ENCODE measurements around the gene SPP2. TPM values are rescaled to one million over a fixed set of nuclear protein-coding genes. Genes with fewer than 3 reads are reported as not detected.

Gene SPP2
- total and polyA plus RNA-seq, 9 donors, result 0.34 TPM; not detected in 8

DNA sequence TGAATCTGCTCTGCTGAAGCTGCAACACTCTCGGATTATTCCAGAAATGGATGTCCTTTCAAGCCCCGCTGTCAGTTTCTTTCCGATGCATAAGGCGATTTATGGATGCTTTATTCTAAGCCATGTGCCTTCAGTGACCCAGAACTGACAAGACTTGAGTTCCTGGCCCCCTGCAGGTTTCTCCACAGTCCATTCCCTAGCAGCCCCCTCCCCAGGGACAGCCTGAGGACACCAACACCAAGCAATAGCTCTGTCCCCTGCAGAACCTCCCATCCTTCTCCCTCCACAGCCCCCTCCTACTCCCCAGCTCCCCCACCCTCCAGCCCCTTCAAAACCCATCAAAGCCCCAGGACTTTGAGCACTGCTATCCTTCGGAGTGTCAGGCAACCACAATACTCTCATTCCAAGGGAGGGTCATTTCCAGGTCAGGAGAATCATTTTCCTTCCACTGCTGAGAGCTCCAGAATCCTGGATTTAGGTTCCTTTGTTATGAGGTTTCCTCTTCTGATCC, 24.6 kb upstream of the SPP2 start:
- 11 to 26% (median 18%) methylated on average over 5 of the region's 5 CpGs for WGBS, 3 donors
- TF ChIP-seq POLR2A (IDR thresholded peaks at IDR 0.05), result no peak
- TF ChIP-seq, protein P1, sequence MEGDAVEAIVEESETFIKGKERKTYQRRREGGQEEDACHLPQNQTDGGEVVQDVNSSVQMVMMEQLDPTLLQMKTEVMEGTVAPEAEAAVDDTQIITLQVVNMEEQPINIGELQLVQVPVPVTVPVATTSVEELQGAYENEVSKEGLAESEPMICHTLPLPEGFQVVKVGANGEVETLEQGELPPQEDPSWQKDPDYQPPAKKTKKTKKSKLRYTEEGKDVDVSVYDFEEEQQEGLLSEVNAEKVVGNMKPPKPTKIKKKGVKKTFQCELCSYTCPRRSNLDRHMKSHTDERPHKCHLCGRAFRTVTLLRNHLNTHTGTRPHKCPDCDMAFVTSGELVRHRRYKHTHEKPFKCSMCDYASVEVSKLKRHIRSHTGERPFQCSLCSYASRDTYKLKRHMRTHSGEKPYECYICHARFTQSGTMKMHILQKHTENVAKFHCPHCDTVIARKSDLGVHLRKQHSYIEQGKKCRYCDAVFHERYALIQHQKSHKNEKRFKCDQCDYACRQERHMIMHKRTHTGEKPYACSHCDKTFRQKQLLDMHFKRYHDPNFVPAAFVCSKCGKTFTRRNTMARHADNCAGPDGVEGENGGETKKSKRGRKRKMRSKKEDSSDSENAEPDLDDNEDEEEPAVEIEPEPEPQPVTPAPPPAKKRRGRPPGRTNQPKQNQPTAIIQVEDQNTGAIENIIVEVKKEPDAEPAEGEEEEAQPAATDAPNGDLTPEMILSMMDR (IDR thresholded peaks at IDR 0.05), result no peak
- no peak for TF ChIP-seq EP300 (IDR thresholded peaks at IDR 0.05)
- H3K4me1 ChIP-seq (ENCODE audit: insufficient read depth), result no peaks in the 10 kb centered on the region
- H3K9me3 ChIP-seq, result peaks cover 0 to 3% of the 10 kb centered on the region in 2 donors
- intact Hi-C loops (cut with DNase I), result no loop called here
- no peak overlapping the region for H3K4me3 ChIP-seq
- H3K27me3 ChIP-seq, result no peaks in the 10 kb centered on the region
- no peaks in the 10 kb centered on the region for H3K36me3 ChIP-seq
- no peak for DNase-seq
- no peak overlapping the region for H3K27ac ChIP-seq

- H3K36me3 ChIP-seq, result no peaks in the 10 kb centered on the region
- H3K4me1 ChIP-seq (ENCODE audit: insufficient read depth), result no peaks in the 10 kb centered on the region
- TF ChIP-seq, protein P1 (IDR thresholded peaks at IDR 0.05), result no peak
- TF ChIP-seq EP300 (IDR thresholded peaks at IDR 0.05) (no peak), POLR2A (IDR thresholded peaks at IDR 0.05) (no peak)
- peaks cover 0 to 3% of the 10 kb centered on the region in 2 donors for H3K9me3 ChIP-seq
- 88 to 91% (median 89%) methylated on average over 10 of the region's 10 CpGs for WGBS, 3 donors
- no peak for DNase-seq
- H3K27ac ChIP-seq, result no peak overlapping the region
- H3K4me3 ChIP-seq, result no peak overlapping the region
- no peaks in the 10 kb centered on the region for H3K27me3 ChIP-seq
- intact Hi-C loops (cut with DNase I), result no loop called here
These were observed 23.7 kb upstream of the SPP2 start for GRCh38 chr2:234026693-234027254.

- Histone ChIP-seq H3K4me1 (ENCODE audit: insufficient read depth) (no peaks in the 10 kb centered on the region), H3K27ac (no peak overlapping the region), H3K4me3 (no peak overlapping the region), H3K36me3 (no peaks in the 10 kb centered on the region), H3K9me3 (no peaks in the 10 kb centered on the region), H3K27me3 (no peaks in the 10 kb centered on the region)
- no peak for TF ChIP-seq POLR2A (IDR thresholded peaks at IDR 0.05)
- TF ChIP-seq, protein P1 (IDR thresholded peaks at IDR 0.05), result no peak
- TF ChIP-seq EP300 (IDR thresholded peaks at IDR 0.05), result no peak
- DNase-seq, result no peak
- intact Hi-C loops (cut with DNase I), result no loop called here
- WGBS, 3 donors, result 84 to 93% (median 91%) methylated on average over 1 of the region's 1 CpG
These were observed 22.9 kb upstream of the SPP2 start for GRCh38 chr2:234027641-234028040.

DNA sequence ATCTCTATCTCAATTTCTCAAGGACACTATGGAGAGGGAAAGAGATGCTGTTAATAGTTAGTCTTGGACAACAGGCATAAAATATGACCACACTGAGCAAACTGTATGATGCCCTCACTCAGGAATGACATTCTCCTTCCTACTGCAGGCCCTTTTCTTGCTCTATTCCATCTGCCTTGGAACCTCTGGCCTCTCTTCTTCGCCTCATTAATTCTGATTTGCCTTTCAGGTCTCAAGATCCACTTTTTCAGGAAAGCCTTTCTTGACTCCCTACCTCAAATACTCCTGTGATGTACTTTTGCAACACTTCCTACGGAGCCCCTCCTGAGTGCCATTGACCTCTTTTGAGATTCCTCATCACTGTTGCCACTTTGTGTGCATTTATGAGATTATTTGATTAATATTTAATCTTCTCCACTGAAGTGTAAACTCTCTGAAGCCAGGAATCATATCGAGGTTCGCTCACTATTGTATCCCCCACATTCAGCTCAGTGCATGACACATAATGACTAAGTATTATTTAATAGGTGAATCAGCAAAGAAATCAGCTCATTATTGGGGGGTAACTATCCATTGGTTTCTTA, 21.3 kb upstream of the SPP2 start:
- 82 to 87% (median 85%) methylated on average over 4 of the region's 4 CpGs for WGBS, 3 donors
- no peak for TF ChIP-seq EP300 (IDR thresholded peaks at IDR 0.05)
- TF ChIP-seq, protein P1 (IDR thresholded peaks at IDR 0.05), result no peak
- TF ChIP-seq POLR2A (IDR thresholded peaks at IDR 0.05), result no peak
- H3K4me3 ChIP-seq, result no peak overlapping the region
- H3K4me1 ChIP-seq (ENCODE audit: insufficient read depth), result no peaks in the 10 kb centered on the region
- intact Hi-C loops (cut with DNase I), result no loop called here
- H3K36me3 ChIP-seq, result no peaks in the 10 kb centered on the region
- no peaks in the 10 kb centered on the region for H3K9me3 ChIP-seq
- H3K27ac ChIP-seq, result no peak overlapping the region
- H3K27me3 ChIP-seq, result no peaks in the 10 kb centered on the region
- DNase-seq, result no peak
